A549 treated with DMSO at 1 μM for 4 hours (cell line): ENCODE results near the gene JAGN1. TPM values are rescaled to one million over a fixed set of nuclear protein-coding genes. Genes with fewer than 3 reads are reported as not detected.

ENCODE experiments used
- total RNA-seq: library from RNA; stranded (reverse); fragments of 200-300 nt; extraction: Qiagen RNA extraction; gene quantifications from 5 replicates; pipeline ENCODE4 v1.2.3, GENCODE V29; 2022; ENCODE audit warnings: low read depth

JAGN1 gene
- total RNA-seq: 52.1 to 69.3 TPM (median 64.3 TPM) in 5 replicates

DNA sequence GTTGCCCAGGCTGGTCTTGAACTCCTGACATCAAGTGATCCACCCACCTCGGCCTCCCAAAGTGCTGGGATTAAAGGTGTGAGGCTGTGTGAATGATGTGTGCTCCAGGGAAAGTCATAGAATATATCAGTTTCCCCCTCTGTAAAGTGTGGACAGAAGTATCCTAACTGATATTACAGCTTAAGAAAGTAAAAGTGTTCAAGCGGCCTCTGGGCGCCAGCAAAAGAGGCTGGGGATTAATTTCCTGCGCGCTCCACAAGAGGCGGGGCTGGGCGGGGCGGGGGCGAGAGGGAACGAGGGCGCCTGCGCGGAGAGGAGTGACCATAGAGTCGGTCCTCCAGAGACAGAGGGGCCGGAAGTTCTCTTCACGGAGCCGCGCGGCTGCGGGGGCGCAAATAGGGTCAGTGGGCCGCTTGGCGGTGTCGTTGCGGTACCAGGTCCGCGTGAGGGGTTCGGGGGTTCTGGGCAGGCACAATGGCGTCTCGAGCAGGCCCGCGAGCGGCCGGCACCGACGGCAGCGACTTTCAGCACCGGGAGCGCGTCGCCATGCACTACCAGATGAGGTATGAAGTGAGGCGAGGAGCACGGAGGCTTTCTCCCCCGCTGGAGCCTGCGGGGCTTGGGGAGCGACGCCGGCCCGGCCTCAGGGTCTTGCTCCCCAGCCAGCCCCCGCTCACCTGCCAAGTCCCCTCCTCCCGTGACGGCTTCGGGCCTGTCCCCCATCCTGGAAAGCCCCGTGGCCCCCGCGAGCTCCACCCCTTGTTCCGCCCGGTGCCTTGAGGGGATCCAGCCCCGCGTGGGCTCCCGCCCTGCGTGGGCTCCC, at the start of gene JAGN1:
Gene JAGN1, plus strand, starts transcription at position 362 of the 823 bp plus-strand sequence. Its CDS starts 113 bp downstream, at position 475.

DNA sequence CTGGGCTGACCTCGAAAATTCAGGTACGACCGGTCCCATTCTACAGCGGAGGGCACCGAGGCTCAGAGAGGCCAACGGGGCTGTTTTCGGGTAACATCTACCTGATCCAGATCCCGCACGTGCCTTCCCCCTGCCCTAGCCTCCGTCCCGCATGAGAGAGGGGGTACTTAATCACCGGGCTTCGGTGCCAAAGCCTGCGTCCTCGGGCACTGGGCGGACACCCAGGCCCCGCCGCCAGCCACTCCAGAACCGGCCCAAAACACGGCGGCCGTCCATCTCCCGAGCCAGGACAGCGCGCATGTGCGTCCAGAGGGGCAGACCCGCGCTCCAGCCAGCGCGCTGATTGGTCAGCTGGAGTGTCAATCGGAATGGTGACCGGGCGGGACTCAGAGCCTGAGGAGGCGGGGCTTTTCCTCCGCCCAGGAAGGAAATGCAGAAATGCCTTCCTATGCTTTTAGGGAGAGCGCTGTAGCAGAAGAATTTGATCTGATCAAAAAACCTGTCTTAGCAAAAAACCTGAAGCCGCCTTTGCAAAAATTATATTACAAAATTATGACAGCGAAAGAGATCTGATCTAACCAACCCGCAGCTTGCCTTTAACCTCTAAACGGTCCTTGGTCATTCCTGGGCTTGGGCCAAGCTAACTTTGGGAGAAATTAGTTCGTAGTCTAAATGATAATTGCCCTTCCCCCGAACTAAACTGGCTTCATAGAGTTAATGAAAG, 46.5 kb upstream of the JAGN1 start, which contains the start of gene RPUSD3:
Gene RPUSD3, minus strand, starts transcription at position 294 of the 724 bp plus-strand sequence. Its CDS starts 18 bp downstream, at position 276.

DNA sequence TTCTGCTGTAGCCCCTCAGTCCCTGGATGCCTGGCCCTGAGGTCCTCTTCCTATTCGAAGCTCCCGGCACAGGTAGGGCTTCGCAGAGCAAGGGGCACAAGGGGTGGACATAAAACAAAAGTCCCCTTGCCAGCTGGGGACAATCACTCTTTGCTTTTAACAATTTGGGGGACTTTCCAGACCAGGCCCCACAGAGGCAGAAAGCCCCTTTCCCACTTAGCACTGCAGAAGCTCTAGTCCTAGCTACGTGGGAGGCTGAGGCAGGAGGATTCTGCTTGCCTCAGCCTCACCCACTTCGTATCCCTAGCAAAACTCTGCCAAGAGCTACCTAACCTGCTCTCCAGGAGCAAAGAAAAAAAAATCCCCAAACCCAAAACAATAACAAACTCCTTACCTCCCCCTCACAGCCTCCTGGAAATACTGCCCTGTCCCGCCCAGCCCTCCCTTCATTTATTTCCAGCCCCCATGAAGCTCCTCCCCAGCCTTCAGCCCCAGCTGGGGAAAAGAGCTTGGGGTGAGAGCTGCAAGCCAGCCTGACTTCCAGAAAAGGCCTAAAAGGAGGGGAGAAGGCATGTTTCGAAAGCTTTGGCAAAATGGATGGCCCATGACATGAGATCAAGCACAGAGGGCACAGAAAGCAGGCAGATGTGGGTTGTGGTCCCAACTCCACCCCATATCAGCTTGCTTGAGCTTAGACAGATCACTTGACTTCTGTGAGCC, 10.4 kb upstream of the JAGN1 start, which contains the start of gene CIDEC:
Gene CIDEC, minus strand, starts transcription at position 424 of the 720 bp plus-strand sequence. CDS start 1,767 bp downstream, outside the sequence.

DNA sequence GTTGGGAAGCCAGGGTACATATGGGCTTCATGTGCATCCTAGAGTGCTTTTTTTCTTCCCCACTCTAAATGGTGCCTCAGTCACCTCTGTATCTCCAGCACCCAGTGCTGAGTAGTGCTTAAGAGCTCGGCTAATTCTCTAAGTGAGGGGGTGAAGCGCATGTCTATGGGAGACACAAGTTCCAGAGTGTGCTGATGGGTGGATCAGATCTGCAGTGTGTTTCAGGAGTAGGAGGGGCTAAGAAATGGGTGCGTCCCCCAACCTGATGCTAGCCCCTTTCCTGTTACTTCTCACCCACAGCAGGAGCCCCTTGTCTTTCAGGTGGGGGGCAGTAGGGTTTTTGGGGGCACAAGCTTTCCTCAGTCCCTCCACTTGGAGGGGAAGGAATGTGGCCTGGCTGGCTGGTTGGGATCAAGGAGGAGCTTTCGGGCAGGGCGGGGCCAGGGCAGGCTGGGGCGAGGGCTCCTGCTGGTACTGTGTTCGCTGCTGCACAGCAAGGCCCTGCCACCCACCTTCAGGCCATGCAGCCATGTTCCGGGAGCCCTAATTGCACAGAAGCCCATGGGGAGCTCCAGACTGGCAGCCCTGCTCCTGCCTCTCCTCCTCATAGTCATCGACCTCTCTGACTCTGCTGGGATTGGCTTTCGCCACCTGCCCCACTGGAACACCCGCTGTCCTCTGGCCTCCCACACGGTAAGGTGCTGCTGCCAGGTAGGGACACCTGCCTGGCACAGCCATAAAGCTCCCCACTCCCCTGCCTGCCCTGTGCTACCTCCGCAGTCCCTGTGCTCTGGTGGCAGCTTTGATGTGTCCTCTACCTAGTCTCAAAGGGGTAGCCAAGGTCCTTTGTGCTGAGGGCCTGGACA, 12.2 kb downstream of the JAGN1 start, which contains the start of gene IL17RE:
Gene IL17RE, plus strand, starts transcription at position 477 of the 866 bp plus-strand sequence. Its CDS starts 85 bp downstream, at position 562.

DNA sequence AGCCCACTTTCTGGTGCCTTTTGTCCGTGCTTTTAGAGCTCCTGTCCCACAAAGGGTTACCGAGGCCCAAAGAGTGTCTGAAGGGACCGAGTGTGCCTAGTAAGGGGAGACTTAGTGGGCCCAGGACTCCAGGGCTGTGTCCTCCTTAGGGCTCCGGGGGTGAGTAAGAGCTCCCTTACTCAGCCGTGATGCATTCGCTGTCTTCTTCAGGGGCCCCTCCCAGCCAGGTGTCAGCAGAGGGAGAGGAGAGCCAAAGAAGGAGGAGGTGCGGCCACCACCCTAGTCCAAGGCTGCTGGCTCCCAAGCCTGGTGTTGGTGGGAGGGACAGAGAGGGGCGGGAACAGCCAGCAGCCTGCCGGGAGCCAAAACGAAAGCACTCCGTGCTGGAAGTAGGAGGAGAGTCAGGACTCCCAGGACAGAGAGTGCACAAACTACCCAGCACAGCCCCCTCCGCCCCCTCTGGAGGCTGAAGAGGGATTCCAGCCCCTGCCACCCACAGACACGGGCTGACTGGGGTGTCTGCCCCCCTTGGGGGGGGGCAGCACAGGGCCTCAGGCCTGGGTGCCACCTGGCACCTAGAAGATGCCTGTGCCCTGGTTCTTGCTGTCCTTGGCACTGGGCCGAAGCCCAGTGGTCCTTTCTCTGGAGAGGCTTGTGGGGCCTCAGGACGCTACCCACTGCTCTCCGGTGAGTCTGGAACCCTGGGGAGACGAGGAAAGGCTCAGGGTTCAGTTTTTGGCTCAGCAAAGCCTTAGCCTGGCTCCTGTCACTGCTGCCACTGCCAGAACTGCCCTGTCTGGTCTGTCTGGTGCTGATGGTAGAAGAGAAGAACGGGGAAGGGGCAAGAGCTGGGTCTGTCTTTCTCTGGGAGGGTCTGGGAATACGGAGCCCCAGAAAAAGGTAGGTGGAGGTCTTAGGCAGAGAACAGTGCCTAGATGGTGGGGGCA, 26.6 kb downstream of the JAGN1 start, which contains the start of gene IL17RC:
Gene IL17RC, plus strand, starts transcription at position 365 of the 947 bp plus-strand sequence. Its CDS starts 218 bp downstream, at position 583.

DNA sequence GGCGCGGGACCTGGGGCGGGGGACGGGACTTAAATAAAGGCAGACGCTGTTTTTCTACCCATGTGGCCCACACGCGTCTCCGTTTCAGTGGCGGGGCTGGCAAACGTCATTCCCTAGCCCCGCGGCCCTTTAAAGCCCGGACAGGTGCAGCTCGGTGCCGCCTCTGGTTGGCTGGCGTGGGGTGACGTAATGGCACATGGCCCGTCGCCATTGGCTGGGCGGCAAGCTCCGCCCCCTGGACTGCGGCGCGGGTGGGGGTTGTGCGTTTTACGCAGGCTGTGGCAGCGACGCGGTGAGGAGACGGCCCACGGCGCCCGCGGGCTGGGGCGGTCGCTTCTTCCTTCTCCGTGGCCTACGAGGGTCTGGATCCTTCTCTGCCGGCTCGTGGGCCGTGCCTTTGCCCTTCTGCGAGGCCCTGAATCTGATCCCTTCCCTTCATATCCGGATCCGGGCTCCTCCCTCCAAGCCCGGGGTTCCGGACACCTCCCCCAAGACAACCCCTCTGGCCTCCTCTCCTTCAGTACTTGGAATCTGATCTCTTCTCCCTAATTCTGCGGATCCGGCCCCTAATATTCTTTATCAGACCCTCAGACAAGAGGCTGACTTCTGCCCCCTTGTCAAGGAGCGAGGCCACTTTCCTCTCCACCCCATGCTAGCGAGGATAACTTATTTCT, 43.3 kb downstream of the JAGN1 start, which contains the start of gene CRELD1:
Gene CRELD1, plus strand, starts transcription at position 274 of the 674 bp plus-strand sequence. CDS start 605 bp downstream, outside the sequence.

Other genes with a start within 250 kb of the JAGN1 start
- gene MTMR14, start 241.1 kb upstream of the JAGN1 start, total RNA-seq: 25.3 to 30.0 TPM (median 28.7 TPM) in 5 replicates
- 0.08 to 0.33 TPM (median 0.15 TPM) in 4 of 5 replicates, not detected in the other for gene CPNE9, start 186.8 kb upstream of the JAGN1 start, total RNA-seq
- 17.5 to 20.7 TPM (median 19.1 TPM) in 5 replicates for gene BRPF1, start 158.9 kb upstream of the JAGN1 start, total RNA-seq
- 15.3 to 17.3 TPM (median 16.3 TPM) in 5 replicates for gene OGG1, start 140.7 kb upstream of the JAGN1 start, total RNA-seq
- gene CAMK1, start 120.7 kb upstream of the JAGN1 start, total RNA-seq: 13.0 to 18.9 TPM (median 16.3 TPM) in 5 replicates
- gene TADA3, start 98.1 kb upstream of the JAGN1 start, total RNA-seq: 55.6 to 60.5 TPM (median 58.6 TPM) in 5 replicates
- 148 to 226 TPM (median 154 TPM) in 5 replicates for gene ARPC4, start 97.5 kb upstream of the JAGN1 start, total RNA-seq
- gene TTLL3, start 80.3 kb upstream of the JAGN1 start, total RNA-seq: 6.3 to 8.5 TPM (median 7.1 TPM) in 5 replicates
- gene RPUSD3, start 46.6 kb upstream of the JAGN1 start, total RNA-seq: 32.9 to 46.8 TPM (median 41.2 TPM) in 5 replicates
- gene CIDEC, start 10.4 kb upstream of the JAGN1 start, total RNA-seq: 1.8 to 2.8 TPM (median 2.1 TPM) in 5 replicates
- gene IL17RE, start 12.2 kb downstream of the JAGN1 start, total RNA-seq: 0.76 to 1.1 TPM (median 0.95 TPM) in 5 replicates
- 13.6 to 15.7 TPM (median 15.2 TPM) in 5 replicates for gene IL17RC, start 26.5 kb downstream of the JAGN1 start, total RNA-seq
- 8.3 to 11.4 TPM (median 11.0 TPM) in 5 replicates for gene CRELD1, start 43.2 kb downstream of the JAGN1 start, total RNA-seq
- 1.0 to 1.5 TPM (median 1.4 TPM) in 5 replicates for gene PRRT3, start 61.8 kb downstream of the JAGN1 start, total RNA-seq
- 120 to 154 TPM (median 128 TPM) in 5 replicates for gene EMC3, start 96.2 kb downstream of the JAGN1 start, total RNA-seq
- 16.2 to 21.1 TPM (median 20.9 TPM) in 5 replicates for gene FANCD2, start 135.8 kb downstream of the JAGN1 start, total RNA-seq
- not detected in 5 replicates for gene FANCD2OS, start 217.6 kb downstream of the JAGN1 start, total RNA-seq
- 169 to 184 TPM (median 179 TPM) in 5 replicates for gene BRK1, start 225.1 kb downstream of the JAGN1 start, total RNA-seq